ENCODE data around the gene BACH2. TPM values are rescaled to one million over a fixed set of nuclear protein-coding genes. Genes with fewer than 3 reads are reported as not detected.

Gene BACH2
- total RNA-seq, 1 donor from 2014 or later: 6.4 TPM

DNA sequence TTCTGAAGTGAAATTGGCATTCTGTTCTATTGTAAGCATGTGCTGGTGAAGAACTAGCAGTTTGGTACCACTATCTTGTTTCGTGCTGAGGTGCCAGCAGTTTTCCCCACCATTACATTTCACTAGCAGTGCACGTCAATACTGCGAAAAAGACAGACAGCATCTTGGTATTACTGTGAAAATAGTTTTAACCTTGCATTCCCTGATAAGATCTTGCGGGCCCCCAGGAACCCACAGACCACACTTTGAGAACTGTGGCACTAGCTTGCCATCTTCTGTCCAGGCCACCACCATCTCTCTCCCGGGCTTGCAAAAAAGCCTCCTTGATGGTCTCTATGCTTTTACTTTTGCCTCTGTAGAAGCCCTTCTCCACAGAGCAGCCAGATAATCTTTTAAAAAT lies 185.7 kb downstream of the BACH2 start:
- Histone ChIP-seq H3K36me3 (no peaks in the 10 kb centered on the region), H3K4me1 (no peaks in the 10 kb centered on the region), H3K27ac (no peak overlapping the region), H3K9me3 (peaks cover 9% of the 10 kb centered on the region), H3K27me3 (no peaks in the 10 kb centered on the region), H3K4me3 (no peak overlapping the region)
- intact Hi-C loops (cut with DNase I): no loop called here
- no peak for DNase-seq (ENCODE audit: extremely low spot score in 2 of 2)
- TF ChIP-seq, protein P1, sequence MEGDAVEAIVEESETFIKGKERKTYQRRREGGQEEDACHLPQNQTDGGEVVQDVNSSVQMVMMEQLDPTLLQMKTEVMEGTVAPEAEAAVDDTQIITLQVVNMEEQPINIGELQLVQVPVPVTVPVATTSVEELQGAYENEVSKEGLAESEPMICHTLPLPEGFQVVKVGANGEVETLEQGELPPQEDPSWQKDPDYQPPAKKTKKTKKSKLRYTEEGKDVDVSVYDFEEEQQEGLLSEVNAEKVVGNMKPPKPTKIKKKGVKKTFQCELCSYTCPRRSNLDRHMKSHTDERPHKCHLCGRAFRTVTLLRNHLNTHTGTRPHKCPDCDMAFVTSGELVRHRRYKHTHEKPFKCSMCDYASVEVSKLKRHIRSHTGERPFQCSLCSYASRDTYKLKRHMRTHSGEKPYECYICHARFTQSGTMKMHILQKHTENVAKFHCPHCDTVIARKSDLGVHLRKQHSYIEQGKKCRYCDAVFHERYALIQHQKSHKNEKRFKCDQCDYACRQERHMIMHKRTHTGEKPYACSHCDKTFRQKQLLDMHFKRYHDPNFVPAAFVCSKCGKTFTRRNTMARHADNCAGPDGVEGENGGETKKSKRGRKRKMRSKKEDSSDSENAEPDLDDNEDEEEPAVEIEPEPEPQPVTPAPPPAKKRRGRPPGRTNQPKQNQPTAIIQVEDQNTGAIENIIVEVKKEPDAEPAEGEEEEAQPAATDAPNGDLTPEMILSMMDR (IDR thresholded peaks at IDR 0.05): no peak
- TF ChIP-seq POLR2AphosphoS5 (IDR thresholded peaks at IDR 0.05; ENCODE audit: insufficient read depth in 1 of 2, low read depth in 1 of 2) (no peak), POLR2A (IDR thresholded peaks at IDR 0.05) (no peak)

DNA sequence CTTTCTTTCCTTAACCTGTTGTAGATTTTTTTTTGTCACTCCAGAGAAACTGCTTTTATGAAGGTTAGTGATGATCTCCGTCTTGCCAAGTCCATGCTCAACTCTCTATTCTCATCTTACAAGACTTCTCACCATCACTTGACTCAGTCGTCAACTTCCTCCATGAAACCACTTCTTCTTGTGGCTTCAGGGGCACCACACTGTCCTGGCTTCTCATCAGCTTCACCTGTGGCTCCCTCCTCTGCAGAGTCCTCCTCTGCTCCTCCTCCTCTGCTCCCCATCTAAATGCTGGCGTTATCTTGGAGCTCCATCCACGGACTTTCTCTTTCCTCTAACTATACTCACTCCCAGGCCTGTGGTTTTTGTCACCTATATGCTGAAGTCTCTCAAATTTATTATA lies 187.5 kb downstream of the BACH2 start:
- no peak overlapping the region for H3K4me3 ChIP-seq
- no peak overlapping the region for H3K27ac ChIP-seq
- no peak for TF ChIP-seq POLR2AphosphoS5 (IDR thresholded peaks at IDR 0.05; ENCODE audit: insufficient read depth in 1 of 2, low read depth in 1 of 2)
- TF ChIP-seq POLR2A (IDR thresholded peaks at IDR 0.05): no peak
- TF ChIP-seq, protein P1 (IDR thresholded peaks at IDR 0.05): no peak
- DNase-seq (ENCODE audit: extremely low spot score in 2 of 2): no peak
- intact Hi-C loops (cut with DNase I): no loop called here
- no peaks in the 10 kb centered on the region for H3K36me3 ChIP-seq
- no peaks in the 10 kb centered on the region for H3K27me3 ChIP-seq
- no peaks in the 10 kb centered on the region for H3K4me1 ChIP-seq
- peaks cover 4% of the 10 kb centered on the region for H3K9me3 ChIP-seq

DNA sequence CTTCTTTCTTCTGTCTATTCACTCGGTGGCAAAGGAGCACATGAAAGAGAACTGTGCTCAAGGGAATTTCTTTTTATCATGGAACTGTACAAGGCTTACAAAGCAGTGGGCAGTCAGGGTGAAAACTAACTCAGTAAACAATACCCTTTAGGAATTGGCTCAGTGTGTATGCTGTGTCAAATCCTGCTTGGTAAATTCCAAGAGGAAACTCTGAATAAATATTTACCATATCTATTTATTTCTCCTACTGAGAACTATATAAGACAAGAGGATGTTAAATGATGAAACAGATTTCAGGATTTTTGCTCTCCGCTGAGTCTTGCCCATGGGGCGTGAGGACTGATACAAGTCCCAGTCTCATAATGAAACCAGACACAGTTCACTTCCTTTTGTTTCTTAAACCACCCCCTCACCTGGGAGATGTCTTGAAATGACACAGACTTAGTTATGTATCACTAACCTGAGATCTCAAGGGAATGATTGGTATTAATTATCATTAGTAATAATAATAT lies 188.8 kb downstream of the BACH2 start:
- TF ChIP-seq POLR2AphosphoS5 (IDR thresholded peaks at IDR 0.05; ENCODE audit: insufficient read depth in 1 of 2, low read depth in 1 of 2) (no peak), POLR2A (IDR thresholded peaks at IDR 0.05) (no peak)
- TF ChIP-seq, protein P1 (IDR thresholded peaks at IDR 0.05): no peak
- Histone ChIP-seq H3K36me3 (no peaks in the 10 kb centered on the region), H3K4me3 (no peak overlapping the region), H3K9me3 (no peaks in the 10 kb centered on the region), H3K27me3 (no peaks in the 10 kb centered on the region), H3K27ac (no peak overlapping the region), H3K4me1 (no peaks in the 10 kb centered on the region)
- no peak for DNase-seq (ENCODE audit: extremely low spot score in 2 of 2)
- intact Hi-C loops (cut with DNase I): no loop called here

DNA sequence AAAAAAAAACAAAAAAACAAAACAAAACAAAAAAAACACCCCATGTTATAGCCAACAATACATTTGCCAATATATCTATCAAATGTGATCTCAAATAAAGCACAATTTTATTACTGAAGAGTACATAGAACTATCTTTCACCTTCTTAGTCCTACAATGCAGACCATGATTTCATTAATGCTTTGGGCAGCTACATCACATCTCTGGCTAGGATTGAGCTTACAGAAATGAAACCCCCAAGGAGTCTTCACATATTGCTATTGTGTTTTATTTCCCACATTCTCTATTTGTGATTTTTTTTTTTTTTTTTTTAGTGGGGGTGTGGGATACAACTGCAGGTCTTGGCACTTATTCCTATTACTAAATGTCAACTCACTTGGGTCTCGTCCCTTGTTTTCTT lies 189.3 kb downstream of the BACH2 start:
- Histone ChIP-seq H3K36me3 (no peaks in the 10 kb centered on the region), H3K9me3 (no peaks in the 10 kb centered on the region), H3K27me3 (no peaks in the 10 kb centered on the region), H3K27ac (no peak overlapping the region), H3K4me3 (no peak overlapping the region), H3K4me1 (no peaks in the 10 kb centered on the region)
- intact Hi-C loops (cut with DNase I): no loop called here
- TF ChIP-seq POLR2A (IDR thresholded peaks at IDR 0.05): no peak
- DNase-seq (ENCODE audit: extremely low spot score in 2 of 2): no peak

DNA sequence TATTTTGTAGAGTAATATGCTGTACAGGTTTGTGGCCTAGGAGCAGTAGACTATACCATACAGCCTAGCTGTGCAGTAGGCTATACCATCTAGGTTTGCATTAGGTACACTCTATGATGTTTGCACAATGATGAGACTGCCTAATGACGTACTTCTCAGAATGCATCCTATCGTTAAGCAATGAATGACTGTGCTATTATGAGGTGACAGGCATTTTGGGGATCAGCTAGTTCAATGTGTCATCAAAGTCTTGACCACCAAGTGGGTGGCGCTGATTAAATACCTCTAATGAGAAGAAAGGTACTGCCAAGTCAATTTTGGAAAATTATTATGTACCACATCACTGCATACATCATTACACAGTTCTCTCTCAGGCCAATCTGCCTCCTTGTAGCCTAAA lies 190.2 kb downstream of the BACH2 start:
- H3K27ac ChIP-seq: no peak overlapping the region
- no peaks in the 10 kb centered on the region for H3K27me3 ChIP-seq
- no peak overlapping the region for H3K4me3 ChIP-seq
- no peak for DNase-seq (ENCODE audit: extremely low spot score in 2 of 2)
- H3K4me1 ChIP-seq: no peaks in the 10 kb centered on the region
- TF ChIP-seq POLR2A (IDR thresholded peaks at IDR 0.05) (no peak), POLR2AphosphoS5 (IDR thresholded peaks at IDR 0.05; ENCODE audit: insufficient read depth in 1 of 2, low read depth in 1 of 2) (no peak)
- TF ChIP-seq, protein P1 (IDR thresholded peaks at IDR 0.05): no peak
- no peaks in the 10 kb centered on the region for H3K36me3 ChIP-seq
- no peaks in the 10 kb centered on the region for H3K9me3 ChIP-seq
- intact Hi-C loops (cut with DNase I): no loop called here
